GM12891 (cell line): ENCODE data around the gene LRPAP1.

Experiments
- POLR2A ChIP-seq: IDR thresholded peaks from 2 replicates; pipeline ENCODE4 v1.6.1; 2011; ENCODE audit warnings: low read depth, low read length, control low read depth
- POLR2AphosphoS5 ChIP-seq: IDR thresholded peaks from 2 replicates; pipeline ENCODE4 v1.6.1; 2011; ENCODE audit warnings: low read depth, low read length, control low read depth
- POU2F2 ChIP-seq: IDR thresholded peaks from 2 replicates; pipeline ENCODE4 v1.6.1; 2011; ENCODE audit warnings: low read depth, mild to moderate bottlenecking, control low read depth, low read length, moderate library complexity
- SPI1 ChIP-seq: IDR thresholded peaks from 2 replicates; pipeline ENCODE4 v1.6.1; 2011; ENCODE audit warnings: low read depth, low read length, control low read depth
- TAF1 ChIP-seq: IDR thresholded peaks from 2 replicates; pipeline ENCODE4 v1.6.1; 2011; ENCODE audit warnings: low read depth, low read length, control low read depth

DNA sequence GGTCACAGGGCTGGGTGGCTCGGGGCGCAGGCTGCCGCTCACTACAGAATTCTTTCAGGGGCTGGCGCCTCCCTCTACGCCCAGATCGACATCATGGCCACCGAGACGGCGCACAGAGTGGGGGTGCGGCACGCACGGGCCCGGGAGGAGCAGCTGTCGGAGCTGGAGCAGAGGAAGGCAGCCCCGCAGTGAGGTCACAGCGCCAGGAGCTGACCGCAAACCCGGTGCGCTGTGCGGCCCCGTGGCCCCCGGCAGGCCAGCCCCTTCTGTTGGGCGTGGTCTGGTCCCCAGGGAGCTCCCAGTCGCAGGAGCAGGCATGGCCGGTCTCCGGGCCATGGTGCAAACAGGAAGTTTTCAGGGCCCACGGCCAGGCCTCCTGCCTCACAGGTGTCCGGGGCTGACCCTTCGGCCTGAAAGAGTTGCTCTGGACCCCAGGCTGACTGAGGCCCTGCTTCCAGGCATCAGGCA lies 31.6 kb downstream of the LRPAP1 start:
- TF ChIP-seq TAF1 (no peak), POLR2A (no peak), POLR2AphosphoS5 (no peak), SPI1 (no peak), POU2F2 (no peak)
